ENCODE data around the gene TUT4. TPM values are rescaled to one million over a fixed set of nuclear protein-coding genes. Genes with fewer than 3 reads are reported as not detected.

The TUT4 gene
- total and polyA plus RNA-seq, 2 experiments from 2014 or later, result 69.9 to 116 TPM

GRCh38 chr1:52599236-52599635, 46.3 kb upstream of the TUT4 start:
- Histone ChIP-seq H3K27me3 (ENCODE audit: insufficient read depth) (peaks cover 42% of the 10 kb centered on the region), H3F3A (replicated peaks; ENCODE audit: low read depth) (no peaks in the 10 kb centered on the region; the same call in 1 of the 2 replicates)

GRCh38 chr1:52598729-52599128, 45.8 kb upstream of the TUT4 start:
- no peaks in the 10 kb centered on the region for H3K9me2 ChIP-seq (ENCODE audit: insufficient read depth)
- H3K36me3 ChIP-seq (ENCODE audit: insufficient read depth), result no peaks in the 10 kb centered on the region
- no peaks in the 10 kb centered on the region for H4K20me1 ChIP-seq (replicated peaks; ENCODE audit: insufficient read depth)
- H3K4me2 ChIP-seq, result no peak overlapping the region
- H3K4me1 ChIP-seq (ENCODE audit: insufficient read depth), result 0 out of 2 replicates have a peak, but pooled peaks cover 10% of the 10 kb centered on the region
- no peak overlapping the region for H3K4me3 ChIP-seq
- H3K27ac ChIP-seq (ENCODE audit: low read depth), result no peak overlapping the region
- H3K4me3 Mint-ChIP-seq, result no peak overlapping the region
- H3K27ac Mint-ChIP-seq, result no peak overlapping the region
- peaks cover 37% of the 10 kb centered on the region for H3K27me3 ChIP-seq (ENCODE audit: insufficient read depth)
- no peaks in the 10 kb centered on the region for H3K36me3 Mint-ChIP-seq (ENCODE audit: low read depth)
- H3K4me1 Mint-ChIP-seq, result peaks cover 10% of the 10 kb centered on the region
- no peaks in the 10 kb centered on the region for H3K79me2 ChIP-seq (replicated peaks; ENCODE audit: insufficient read depth)
- no peak overlapping the region for H2AFZ ChIP-seq
- H3F3A ChIP-seq (replicated peaks; ENCODE audit: low read depth), result no peaks in the 10 kb centered on the region; the same call in 1 of the 2 replicates
- DNase-seq (ENCODE audit: low spot score) (no peak), ATAC-seq (no peak)
- H3K9me3 Mint-ChIP-seq, result peaks cover 3% of the 10 kb centered on the region; the same call in 1 of the 3 replicates
- peaks cover 33% of the 10 kb centered on the region for H3K27me3 Mint-ChIP-seq (ENCODE audit: insufficient read depth, low read depth, poor library complexity)
- TF ChIP-seq ETS1 (IDR thresholded peaks at IDR 0.05) (no peak), EZH2phosphoT487 (IDR thresholded peaks at IDR 0.05; ENCODE audit: unreplicated experiment) (no peak), ZNF331 (CRISPR knock-in tag; IDR thresholded peaks at IDR 0.05; ENCODE audit: low read depth) (no peak), NANOG (IDR thresholded peaks at IDR 0.05; ENCODE audit: borderline replicate concordance) (no peak), ZNF462 (CRISPR knock-in tag; IDR thresholded peaks at IDR 0.05) (no peak), REST (IDR thresholded peaks at IDR 0.05; ENCODE audit: unreplicated experiment) (no peak), ZNF114 (CRISPR knock-in tag; IDR thresholded peaks at IDR 0.05) (no peak), CREB1 (CRISPR knock-in tag; IDR thresholded peaks at IDR 0.05; ENCODE audit: low read depth) (no peak), EZH2 (IDR thresholded peaks at IDR 0.05; ENCODE audit: low read depth, unreplicated experiment) (no peak)

More at GRCh38 chr1:52599236-52599635, 46.3 kb upstream of the TUT4 start:
- peaks cover 35% of the 10 kb centered on the region for H3K27me3 Mint-ChIP-seq (ENCODE audit: insufficient read depth, low read depth, poor library complexity)
- no peak overlapping the region for H3K4me3 Mint-ChIP-seq
- no peaks in the 10 kb centered on the region; the same call in 1 of the 2 replicates for H4K20me1 ChIP-seq (replicated peaks; ENCODE audit: insufficient read depth)
- no peak for TF ChIP-seq ZNF331 (CRISPR knock-in tag; IDR thresholded peaks at IDR 0.05; ENCODE audit: low read depth)
- no peak overlapping the region for H3K27ac ChIP-seq (ENCODE audit: low read depth)
- H3K9me3 Mint-ChIP-seq, result peaks cover 3% of the 10 kb centered on the region; the same call in 1 of the 3 replicates
- H3K4me2 ChIP-seq, result no peak overlapping the region
- H3K9me2 ChIP-seq (ENCODE audit: insufficient read depth), result no peaks in the 10 kb centered on the region
- ATAC-seq (no peak), DNase-seq (ENCODE audit: low spot score) (no peak)
- no peak overlapping the region for H2AFZ ChIP-seq
- H3K4me1 Mint-ChIP-seq, result peaks cover 10% of the 10 kb centered on the region
- H3K27ac Mint-ChIP-seq, result no peak overlapping the region
- H3K4me1 ChIP-seq (ENCODE audit: insufficient read depth), result 0 out of 2 replicates have a peak, but pooled peaks cover 10% of the 10 kb centered on the region
- H3K36me3 ChIP-seq (ENCODE audit: insufficient read depth), result no peaks in the 10 kb centered on the region
- no peaks in the 10 kb centered on the region for H3K36me3 Mint-ChIP-seq (ENCODE audit: low read depth)
- H3K79me2 ChIP-seq (replicated peaks; ENCODE audit: insufficient read depth), result no peaks in the 10 kb centered on the region
- no peak overlapping the region for H3K4me3 ChIP-seq

Measured in GM23338 (cell line).